ENCODE measurements around the gene EPM2A.
"Not testable (repeated sequence)": the region's sequence is repeated elsewhere in the genome, so short reads cannot be mapped to it uniquely, and the experiment has no call there.

EPM2A gene

GRCh38 chr6:145733207-145733606 lies 2.1 kb downstream of the EPM2A start:
- DNase-seq: no peak
- intact Hi-C loops (cut with DNase I): loop anchor here (10.0 kb wide), 1 partner anchor 1518 kb away; no protein-coding TSS in a partner anchor

GRCh38 chr6:145731447-145731846 lies 3.9 kb downstream of the EPM2A start:
- DNase-seq: no peak
- intact Hi-C loops (cut with DNase I): loop anchor here (10.0 kb wide), 1 partner anchor 1517 kb away; no protein-coding TSS in a partner anchor

- intact Hi-C loops (cut with DNase I): loop anchor here (10.0 kb wide), 1 partner anchor 1515 kb away; no protein-coding TSS in a partner anchor
- DNase-seq: no peak
Observed at GRCh38 chr6:145729887-145730286, 5.4 kb downstream of the EPM2A start.

- DNase-seq: no peak
- intact Hi-C loops (cut with DNase I): no loop called here
Observed at GRCh38 chr6:145728444-145729385, 6.6 kb downstream of the EPM2A start.

- intact Hi-C loops (cut with DNase I): no loop called here
- no peak for DNase-seq
Observed at GRCh38 chr6:145727817-145728388, 7.4 kb downstream of the EPM2A start.

GRCh38 chr6:145725570-145725969 lies 9.8 kb downstream of the EPM2A start:
- no peak for DNase-seq
- intact Hi-C loops (cut with DNase I): no loop called here

GRCh38 chr6:145723646-145724045 lies 11.7 kb downstream of the EPM2A start:
- DNase-seq: no peak
- intact Hi-C loops (cut with DNase I): no loop called here

GRCh38 chr6:145722190-145722589 lies 13.1 kb downstream of the EPM2A start:
- intact Hi-C loops (cut with DNase I): no loop called here
- no peak for DNase-seq

- intact Hi-C loops (cut with DNase I): no loop called here
- no peak for DNase-seq
Observed at GRCh38 chr6:145721144-145721543, 14.2 kb downstream of the EPM2A start.

GRCh38 chr6:145715426-145715825 lies 19.9 kb downstream of the EPM2A start:
- no peak for DNase-seq
- intact Hi-C loops (cut with DNase I): no loop called here

GRCh38 chr6:145714731-145715130 lies 20.6 kb downstream of the EPM2A start:
- DNase-seq: no peak
- intact Hi-C loops (cut with DNase I): no loop called here

GRCh38 chr6:145713773-145714172 lies 21.5 kb downstream of the EPM2A start:
- intact Hi-C loops (cut with DNase I): no loop called here
- DNase-seq: no peak

GRCh38 chr6:145711372-145711771 lies 23.9 kb downstream of the EPM2A start:
- intact Hi-C loops (cut with DNase I): no loop called here
- no peak for DNase-seq

- DNase-seq: no peak
- intact Hi-C loops (cut with DNase I): loop anchor here (10.0 kb wide), 1 partner anchor 1123 kb away; no protein-coding TSS in a partner anchor
Observed at GRCh38 chr6:145707397-145707796, 27.9 kb downstream of the EPM2A start.

- no peak for DNase-seq
- intact Hi-C loops (cut with DNase I): loop anchor here (10.0 kb wide), 1 partner anchor 1121 kb away; no protein-coding TSS in a partner anchor
Observed at GRCh38 chr6:145705561-145705960, 29.8 kb downstream of the EPM2A start.

GRCh38 chr6:145704143-145704781 lies 31.1 kb downstream of the EPM2A start:
- no peak for DNase-seq
- intact Hi-C loops (cut with DNase I): loop anchor here (10.0 kb wide), 1 partner anchor 1119 kb away; no protein-coding TSS in a partner anchor

GRCh38 chr6:145699462-145699861 lies 35.9 kb downstream of the EPM2A start:
- intact Hi-C loops (cut with DNase I): no loop called here
- no peak for DNase-seq

- DNase-seq; intact Hi-C loops (cut with DNase I): not testable (repeated sequence)
Observed at GRCh38 chr6:145697401-145697800, 37.9 kb downstream of the EPM2A start.

- no peak for DNase-seq
- intact Hi-C loops (cut with DNase I): no loop called here
Observed at GRCh38 chr6:145694083-145694737, 41.1 kb downstream of the EPM2A start.

- intact Hi-C loops (cut with DNase I): no loop called here
- no peak for DNase-seq
Observed at GRCh38 chr6:145690969-145691368, 44.4 kb downstream of the EPM2A start.

- intact Hi-C loops (cut with DNase I): no loop called here
- no peak for DNase-seq
Observed at GRCh38 chr6:145689529-145689928, 45.8 kb downstream of the EPM2A start.
